ENCODE measurements around the gene PNLDC1.

GRCh38 chr6:159842035-159842434, 42.0 kb downstream of the PNLDC1 start:
- TF ChIP-seq CTCF (IDR thresholded peaks at IDR 0.05) (no peak), POLR2A (IDR thresholded peaks at IDR 0.05) (no peak), POLR2AphosphoS5 (IDR thresholded peaks at IDR 0.05; ENCODE audit: insufficient read depth in 1 of 2, low read depth in 1 of 2) (no peak)

Data from vagina (tissue), 2 donors.